K562 (cell line): Measurements from ENCODE around the gene TLE6. TPM values are rescaled to one million over a fixed set of nuclear protein-coding genes. Genes with fewer than 3 reads are reported as not detected.
A peak's percentile ranks its signal among the peaks of the same experiment; 100 is the strongest.

Source experiments
- ATAC-seq: fragments of 200-7000 bp; cut with Tn5 transposase; 3 replicates; pipeline ENCODE4 v1.9.1; 2020; ENCODE audit warnings: moderate library complexity
- BruUV-seq: library from RNA; stranded (reverse); fragments of 400-500 nt; replicated peaks from 2 replicates; lab custom pipeline; 2021; lab: Mats Ljungman, UMichigan
- CTCF ChIA-PET: fragments of 300-600 bp; formaldehyde crosslinking; extraction: SDS; loops from one replicate; lab custom pipeline; 2021; ENCODE audit warnings: low intra/inter-chr PET ratio; lab: Yijun Ruan, JAX
- POLR2A ChIA-PET: fragments of 300-600, 350-650 bp; sonication (Branson Sonifier 250); formaldehyde crosslinking; extraction: SDS; loops from one replicate; lab custom pipeline; 2021; ENCODE audit warnings: antibody characterized with exemption, inconsistent platforms; lab: Yijun Ruan, JAX
- DNase-seq, 4 experiments: peaks; one replicate each; pipeline versions ENCODE4 v3.0.0 to v3.0.0-alpha.2; 2011 to 2018; ENCODE audit warnings: low spot score in 3 of 4, mixed read lengths in 3 of 4; ENCODE audit errors: extremely low read depth in 1 of 4
- FAIRE-seq: peaks from 2 replicates; lab custom pipeline; 2011; peaks lifted over from hg19 to GRCh38; lab: Jason Lieb, UNC
- H2AFZ ChIP-seq: 2 replicates; pipeline ENCODE4 v1.6.0; 2011; ENCODE audit warnings: low read depth, low read length, control low read depth, inconsistent platforms
- H3K27ac ChIP-seq: fragments of 200-600 bp; 3 replicates; pipeline ENCODE4 v1.8.0; 2011; ENCODE audit warnings: low read depth, mild to moderate bottlenecking, control low read depth, inconsistent platforms, low read length, moderate library complexity, mixed read lengths; ENCODE audit errors: extremely low read depth
- H3K27me3 ChIP-seq, 2 experiments: fragments of 300-600 bp in 1 of 2; 2 replicates in 1 of 2; 3 replicates in 1 of 2; pipeline versions ENCODE4 v1.6.0 to v1.8.0; 2011; ENCODE audit warnings: inconsistent platforms in 2 of 2, low read length in 2 of 2, mild to moderate bottlenecking in 1 of 2, mixed read lengths in 1 of 2, moderate library complexity in 1 of 2; ENCODE audit not compliant: control insufficient read depth in 2 of 2, insufficient read depth in 2 of 2
- H3K36me3 ChIP-seq: fragments of 300-600 bp; 3 replicates; pipeline ENCODE4 v1.8.0; 2011; ENCODE audit warnings: mild to moderate bottlenecking, low read length, inconsistent platforms; ENCODE audit not compliant: control insufficient read depth, insufficient read depth
- H3K4me1 ChIP-seq, 2 experiments: fragments of 200-600 bp in 1 of 2; replicated peaks in 1 of 2; 2 replicates in 1 of 2; 3 replicates in 1 of 2; pipeline versions ENCODE4 v1.5.1 to v1.8.0; 2011; ENCODE audit warnings: inconsistent platforms in 2 of 2, low read length in 2 of 2, mild to moderate bottlenecking in 1 of 2, mixed read lengths in 1 of 2, moderate library complexity in 1 of 2; ENCODE audit not compliant: control insufficient read depth in 2 of 2, insufficient read depth in 2 of 2
- H3K4me2 ChIP-seq: 2 replicates; pipeline ENCODE4 v1.6.1; 2011; ENCODE audit warnings: low read length, control low read depth, inconsistent platforms, mixed read lengths; ENCODE audit not compliant: insufficient read depth
- H3K4me3 ChIP-seq: fragments of 200-600 bp; sonication (generic), shearing (Covaris generic); 2 replicates; pipeline ENCODE4 v1.5.1; 2016; ENCODE audit warnings: control low read depth, inconsistent platforms
- H3K79me2 ChIP-seq: fragments of 200-600 bp; 3 replicates; pipeline ENCODE4 v1.8.0; 2011; ENCODE audit warnings: low read length, inconsistent platforms; ENCODE audit not compliant: control insufficient read depth, insufficient read depth
- H3K9ac ChIP-seq, 2 experiments: 2 replicates each; pipeline versions ENCODE4 v1.6.0 to v1.6.1; 2011; ENCODE audit warnings: low read depth in 2 of 2, low read length in 2 of 2, control low read depth in 1 of 2, inconsistent platforms in 1 of 2, mild to moderate bottlenecking in 1 of 2, mixed read lengths in 1 of 2; ENCODE audit not compliant: insufficient read depth in 1 of 2
- H3K9me1 ChIP-seq: one replicate; pipeline ENCODE4 v1.6.0; 2011; ENCODE audit warnings: inconsistent platforms, mild to moderate bottlenecking, low read length, moderate library complexity; ENCODE audit not compliant: control insufficient read depth, insufficient read depth
- H3K9me3 ChIP-seq: replicated peaks from 2 replicates; pipeline ENCODE4 v1.5.1; 2011; ENCODE audit warnings: low read depth, low read length, inconsistent platforms; ENCODE audit not compliant: control insufficient read depth, insufficient read depth
- H4K20me1 ChIP-seq: replicated peaks from 2 replicates; pipeline ENCODE4 v1.6.1; 2011; ENCODE audit warnings: low read length, inconsistent platforms, mixed read lengths; ENCODE audit not compliant: control insufficient read depth, insufficient read depth
- ARHGAP35 ChIP-seq: fragments of 450-650 bp; IDR thresholded peaks from 2 replicates; pipeline ENCODE4 v1.6.1; 2018; ENCODE audit not compliant: partially characterized antibody
- CTBP1 ChIP-seq: fragments of 450-650 bp; IDR thresholded peaks from 2 replicates; pipeline ENCODE4 v1.6.1; 2016; ENCODE audit warnings: borderline replicate concordance
- GABPA ChIP-seq: fragments of 200-800 bp; sonication (Bioruptor generic); conservative IDR thresholded peaks from 2 replicates; pipeline ENCODE4 v1.6.1; 2016; ENCODE audit warnings: low read depth, missing genetic modification characterization, missing compliant biosample characterization
- MAZ ChIP-seq, 2 experiments: fragments of 450-650 bp in 1 of 2; sonication (generic) in 1 of 2; formaldehyde crosslinking; IDR thresholded peaks in 1 of 2; conservative IDR thresholded peaks in 1 of 2; 2 replicates each; pipeline versions ENCODE4 v1.4.0 to v1.5.0; 2020; ENCODE audit warnings: mild to moderate bottlenecking in 1 of 2, missing genetic modification reagents in 1 of 2
- POLR2AphosphoS2 ChIP-seq: IDR thresholded peaks from 2 replicates; pipeline ENCODE4 v1.6.1; 2012; ENCODE audit warnings: low read length, improper control_type of control experiment
- PTBP1 ChIP-seq: fragments of 200-400 bp; formaldehyde crosslinking; IDR thresholded peaks from 2 replicates; pipeline ENCODE4 v1.6.1; 2017; ENCODE audit warnings: low read depth, low read length
- SOX6 ChIP-seq: fragments of 450-650 bp; IDR thresholded peaks from 2 replicates; pipeline ENCODE4 v1.6.1; 2014; ENCODE audit warnings: mild to moderate bottlenecking
- ZNF232 ChIP-seq: sonication (generic); formaldehyde crosslinking; IDR thresholded peaks from 2 replicates; pipeline ENCODE4 v1.8.0; 2022; ENCODE audit warnings: mild to moderate bottlenecking, missing genetic modification reagents
- ZNF274 ChIP-seq: IDR thresholded peaks from 2 replicates; pipeline ENCODE4 v1.6.1; 2011; ENCODE audit warnings: low read depth, mild to moderate bottlenecking, low read length, moderate library complexity, borderline replicate concordance
- ZNF318 ChIP-seq, 2 experiments: fragments of 450-650 bp; IDR thresholded peaks; 2 replicates each; pipeline ENCODE4 v1.6.1; 2016; ENCODE audit warnings: mild to moderate bottlenecking in 2 of 2, borderline replicate concordance in 1 of 2, low read depth in 1 of 2, moderate library complexity in 1 of 2
- WGBS: fragments of 100-300 bp; shearing (Covaris generic); methylation state at CpG from one replicate; pipeline ENCODE4 v1.1.6; 2016; ENCODE audit warnings: low coverage, mixed read lengths; ENCODE audit not compliant: insufficient coverage; ENCODE audit errors: missing lambda C conversion rate; 5-methylcytosine and 5-hydroxymethylcytosine counted together
- in situ Hi-C: fragments of 300-500 bp; cut with MboI; formaldehyde crosslinking; loops from 4 replicates; pipeline ENCODE4 v1.15.0; 2018; ENCODE audit warnings: inconsistent platforms, mixed read lengths
- intact Hi-C: fragments of 100-400 bp; cut with micrococcal nuclease; formaldehyde crosslinking; loops from 2 replicates; pipeline ENCODE4 v1.14.2; 2022
- polyA plus RNA-seq, 8 experiments: library from polyadenylated mRNA; depleted of rRNA in 4 of 8; stranded (reverse) in 5 of 8; unstranded in 3 of 8; fragments of >200 nt; fragmentation: Nextera tagmentation in 2 of 8; fragmentation: Illumina TruSeq in 1 of 8; extraction: Ambion mirVana in 2 of 8; extraction: Trizol in 1 of 8; gene quantifications; 2 replicates each; pipeline versions ENCODE4 v1.2.1 to v1.2.3, GENCODE V29; 2011 to 2014; ENCODE audit warnings: inconsistent platforms in 1 of 8, missing spikeins in 1 of 8
- total RNA-seq, 7 experiments: library from RNA; depleted of rRNA in 6 of 7; stranded (reverse); fragments of >200 nt in 6 of 7; fragmentation: Illumina TruSeq in 2 of 7; extraction: Trizol in 2 of 7; gene quantifications; 2 replicates each; pipeline versions ENCODE4 v1.2.1 to v1.2.3, GENCODE V29; 2011 to 2021; ENCODE audit warnings: low replicate concordance in 1 of 7
- TF ChIP-seq, protein P1 (sequence below): sonication (generic); formaldehyde crosslinking; IDR thresholded peaks from 2 replicates; pipeline ENCODE4 v1.8.1; 2023; ENCODE audit warnings: mild to moderate bottlenecking, missing genetic modification reagents

Gene TLE6
- total and polyA plus RNA-seq, 9 of the 15 experiments (the other 6 are each of a cell fraction or from before 2014, with no cell fraction given): 1.1 to 6.1 (median 2.5) TPM

- TF ChIP-seq, protein P1, sequence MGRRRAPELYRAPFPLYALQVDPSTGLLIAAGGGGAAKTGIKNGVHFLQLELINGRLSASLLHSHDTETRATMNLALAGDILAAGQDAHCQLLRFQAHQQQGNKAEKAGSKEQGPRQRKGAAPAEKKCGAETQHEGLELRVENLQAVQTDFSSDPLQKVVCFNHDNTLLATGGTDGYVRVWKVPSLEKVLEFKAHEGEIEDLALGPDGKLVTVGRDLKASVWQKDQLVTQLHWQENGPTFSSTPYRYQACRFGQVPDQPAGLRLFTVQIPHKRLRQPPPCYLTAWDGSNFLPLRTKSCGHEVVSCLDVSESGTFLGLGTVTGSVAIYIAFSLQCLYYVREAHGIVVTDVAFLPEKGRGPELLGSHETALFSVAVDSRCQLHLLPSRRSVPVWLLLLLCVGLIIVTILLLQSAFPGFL (CRISPR knock-in tag): no peak
- TF ChIP-seq MAZ (CRISPR knock-in tag; conservative IDR thresholded peaks at IDR 0.05 in 1 of 2, IDR thresholded peaks at IDR 0.05 in 1 of 2) (peak; percentile 59 to 81), GABPA (tag) (peak; percentile 76)
These were observed at the start of gene TLE6 (continued) for GRCh38 chr19:2977001-2977745.

DNA sequence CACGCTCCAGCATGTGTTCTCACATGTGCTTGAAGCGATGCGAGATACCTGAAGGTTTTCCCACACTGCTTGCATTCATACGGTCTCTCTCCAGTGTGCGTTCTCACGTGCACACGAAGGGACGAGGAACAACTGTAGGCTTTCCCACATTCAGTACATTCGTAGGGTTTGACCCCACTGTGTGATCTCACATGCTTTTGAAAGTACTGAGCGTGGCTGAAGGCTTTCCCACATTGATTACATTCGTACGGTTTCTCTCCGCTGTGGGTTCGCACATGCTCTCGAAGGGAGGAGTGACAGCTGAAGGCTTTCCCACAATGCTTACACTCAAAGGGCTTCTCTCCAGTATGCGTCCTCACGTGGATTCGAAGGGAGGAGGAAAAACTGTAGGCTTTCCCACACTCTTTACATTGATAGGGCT is 43.9 kb upstream of the TLE6 start:
- ChIA-PET CTCF (no interaction called here), POLR2A (interaction anchor here (1.1 kb wide), 1 partner anchor 17 kb away, joined by 3 read pairs; no protein-coding TSS in a partner anchor)
- Histone ChIP-seq H3K27ac (no peak overlapping the region), H3K4me2 (no peak overlapping the region), H4K20me1 (no peaks in the 10 kb centered on the region), H2AFZ (no peak overlapping the region), H3K36me3 (peaks cover 54% of the 10 kb centered on the region), H3K79me2 (no peaks in the 10 kb centered on the region; the same call in 2 of the 3 replicates), H3K27me3 (no peaks in the 10 kb centered on the region), H3K4me1 (no peaks in the 10 kb centered on the region), H3K9me3 (peaks cover 40% of the 10 kb centered on the region), H3K9ac (no peak overlapping the region), H3K4me3 (no peak overlapping the region), H3K9me1 (no peaks in the 10 kb centered on the region)
- FAIRE-seq (no peak), ATAC-seq (no peak), DNase-seq (no peak)
- intact Hi-C loops: no loop called here
- 94% methylated on average over 18 of the region's 18 CpGs for WGBS
- in situ Hi-C loops: no loop called here
- BruUV-seq: no TSS peak
- TF ChIP-seq PTBP1 (peak; percentile 88), ZNF318 (IDR thresholded peaks at IDR 0.05; ENCODE audit: borderline replicate concordance in 1 of 2, low read depth in 1 of 2) (peak; percentile 69 to 87; a peak in 3 of 4 replicates), SOX6 (peak; percentile 78), ARHGAP35 (no peak), POLR2AphosphoS2 (no peak; the same call in 1 of the 2 replicates), CTBP1 (peak; percentile 44), ZNF274 (peak; percentile 58; the same call in 1 of the 2 replicates), ZNF232 (no peak)
